ENCODE results near the gene MAPRE2.

Gene MAPRE2

DNA sequence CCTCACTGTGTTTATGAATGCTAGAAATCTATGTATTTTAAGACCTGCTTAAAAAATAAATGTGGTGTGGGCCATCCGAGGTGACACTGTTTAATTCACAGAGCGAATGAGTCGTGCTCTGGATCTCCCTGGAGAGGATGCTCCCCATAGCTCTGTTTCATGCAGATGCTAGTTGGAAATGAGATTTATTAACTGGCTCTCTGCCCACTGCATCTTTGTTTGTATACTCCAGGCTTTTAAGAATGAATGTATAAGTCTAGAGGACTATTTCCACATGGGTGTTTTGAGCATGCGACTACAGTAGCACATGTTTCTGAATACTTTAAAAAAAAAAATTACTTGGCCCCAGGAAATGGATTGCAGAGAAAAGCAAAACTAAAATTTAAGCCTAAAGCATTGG lies 3.9 kb downstream of the MAPRE2 start:
- no peak for DNase-seq (ENCODE audit: low read depth)
- TF ChIP-seq, protein P1, sequence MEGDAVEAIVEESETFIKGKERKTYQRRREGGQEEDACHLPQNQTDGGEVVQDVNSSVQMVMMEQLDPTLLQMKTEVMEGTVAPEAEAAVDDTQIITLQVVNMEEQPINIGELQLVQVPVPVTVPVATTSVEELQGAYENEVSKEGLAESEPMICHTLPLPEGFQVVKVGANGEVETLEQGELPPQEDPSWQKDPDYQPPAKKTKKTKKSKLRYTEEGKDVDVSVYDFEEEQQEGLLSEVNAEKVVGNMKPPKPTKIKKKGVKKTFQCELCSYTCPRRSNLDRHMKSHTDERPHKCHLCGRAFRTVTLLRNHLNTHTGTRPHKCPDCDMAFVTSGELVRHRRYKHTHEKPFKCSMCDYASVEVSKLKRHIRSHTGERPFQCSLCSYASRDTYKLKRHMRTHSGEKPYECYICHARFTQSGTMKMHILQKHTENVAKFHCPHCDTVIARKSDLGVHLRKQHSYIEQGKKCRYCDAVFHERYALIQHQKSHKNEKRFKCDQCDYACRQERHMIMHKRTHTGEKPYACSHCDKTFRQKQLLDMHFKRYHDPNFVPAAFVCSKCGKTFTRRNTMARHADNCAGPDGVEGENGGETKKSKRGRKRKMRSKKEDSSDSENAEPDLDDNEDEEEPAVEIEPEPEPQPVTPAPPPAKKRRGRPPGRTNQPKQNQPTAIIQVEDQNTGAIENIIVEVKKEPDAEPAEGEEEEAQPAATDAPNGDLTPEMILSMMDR (conservative IDR thresholded peaks at IDR 0.05; ENCODE audit: low read depth, low read length), result no peak
- no peak overlapping the region for H3K4me3 ChIP-seq (ENCODE audit: low read length)

DNA sequence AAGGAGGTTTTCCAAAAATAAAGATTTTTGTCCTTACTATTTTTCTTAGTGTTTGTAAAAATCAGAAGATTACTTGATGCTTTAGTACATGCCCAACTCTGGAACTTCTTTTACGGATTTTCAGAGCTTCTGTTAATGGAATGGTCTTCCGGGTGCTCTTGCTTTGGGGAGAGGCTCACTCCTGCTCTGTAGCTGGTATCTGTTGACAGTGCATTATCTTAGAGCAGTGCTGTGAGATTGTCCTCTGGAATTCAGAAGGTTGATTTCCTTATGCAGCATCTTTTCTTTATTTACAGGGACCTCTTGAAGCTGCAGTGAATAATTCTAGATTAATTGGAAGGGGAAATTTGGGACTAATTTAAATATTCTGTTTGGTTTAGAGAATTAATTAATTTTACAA lies 4.6 kb downstream of the MAPRE2 start:
- DNase-seq (ENCODE audit: low read depth), result no peak
- TF ChIP-seq, protein P1 (conservative IDR thresholded peaks at IDR 0.05; ENCODE audit: low read depth, low read length), result no peak
- H3K4me3 ChIP-seq (ENCODE audit: low read length), result no peak overlapping the region

DNA sequence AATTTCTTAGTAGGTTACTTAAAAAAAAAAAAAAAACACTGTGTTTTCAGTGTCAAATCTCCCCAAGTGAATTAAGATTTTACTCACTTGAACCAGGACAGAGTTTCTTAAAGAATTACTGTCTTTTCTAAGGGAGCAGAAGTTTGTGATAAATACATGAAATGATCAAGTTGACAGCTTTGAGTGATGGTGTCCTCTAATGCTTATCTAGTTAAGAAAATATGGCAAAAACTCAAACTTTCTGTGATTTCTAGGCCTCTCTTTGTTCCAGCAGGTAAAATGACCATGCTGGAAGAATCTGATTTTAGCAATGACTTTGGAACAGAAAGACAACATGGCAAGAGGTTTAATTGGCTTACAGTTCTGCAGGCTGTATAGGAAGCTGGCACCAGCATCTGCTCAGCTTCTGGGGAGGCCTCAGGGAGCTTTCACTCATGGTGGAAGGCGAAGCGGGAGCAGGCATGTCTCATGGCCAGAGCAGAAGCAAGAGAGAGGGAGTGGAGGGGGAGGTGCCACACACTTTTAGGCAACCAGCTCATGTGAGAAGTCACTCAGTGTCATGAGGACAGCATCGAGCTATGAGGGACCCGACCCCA lies 6.6 kb downstream of the MAPRE2 start:
- no peak overlapping the region for H3K4me3 ChIP-seq (ENCODE audit: low read length)
- TF ChIP-seq, protein P1 (conservative IDR thresholded peaks at IDR 0.05; ENCODE audit: low read depth, low read length), result no peak
- DNase-seq (ENCODE audit: low read depth), result no peak

DNA sequence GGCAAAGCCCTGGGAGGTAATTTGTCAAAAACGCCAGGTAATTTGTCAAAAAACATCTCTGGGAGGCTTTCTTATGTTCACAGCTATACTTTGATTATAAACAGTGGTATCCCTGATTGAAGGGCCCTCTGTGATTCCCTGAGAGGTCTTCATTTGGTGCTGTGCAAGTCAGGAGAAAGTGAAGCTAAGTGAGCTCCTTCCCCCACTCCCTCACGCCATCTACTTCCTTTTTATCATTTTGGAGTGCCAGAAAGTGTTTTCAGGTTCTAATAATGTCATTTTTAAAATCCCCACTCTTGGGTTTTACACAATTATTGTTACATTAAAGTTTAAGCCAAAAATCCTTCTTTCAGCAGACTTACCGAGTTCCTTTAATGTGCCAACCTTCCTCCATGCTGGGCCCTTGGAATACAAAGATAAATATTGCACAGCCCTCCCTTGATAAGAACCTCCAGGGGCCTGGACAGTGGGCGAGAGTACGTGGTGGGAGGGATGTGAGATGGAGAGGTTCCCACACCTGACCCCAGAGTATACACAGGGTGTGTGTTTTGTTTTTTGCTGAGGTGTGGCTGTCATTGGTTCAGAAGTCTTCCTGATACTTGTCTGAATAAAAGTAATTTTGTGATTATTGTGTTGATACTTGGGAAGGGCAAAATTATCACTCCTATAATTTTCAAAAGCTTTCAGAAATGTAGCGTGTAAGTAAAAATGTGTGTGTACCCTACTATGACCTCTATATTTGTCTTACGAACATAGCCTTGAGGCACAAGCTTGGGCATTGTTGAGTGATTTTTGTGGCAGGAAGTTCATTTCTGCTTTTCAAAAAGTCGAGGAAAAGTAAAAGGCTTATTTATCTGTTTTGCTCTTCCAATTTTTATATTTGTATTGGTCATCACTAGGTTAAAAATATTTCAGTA lies 8.2 kb downstream of the MAPRE2 start:
- no peak for DNase-seq (ENCODE audit: low read depth)
- TF ChIP-seq, protein P1 (conservative IDR thresholded peaks at IDR 0.05; ENCODE audit: low read depth, low read length), result no peak
- H3K4me3 ChIP-seq (ENCODE audit: low read length), result no peak overlapping the region

DNA sequence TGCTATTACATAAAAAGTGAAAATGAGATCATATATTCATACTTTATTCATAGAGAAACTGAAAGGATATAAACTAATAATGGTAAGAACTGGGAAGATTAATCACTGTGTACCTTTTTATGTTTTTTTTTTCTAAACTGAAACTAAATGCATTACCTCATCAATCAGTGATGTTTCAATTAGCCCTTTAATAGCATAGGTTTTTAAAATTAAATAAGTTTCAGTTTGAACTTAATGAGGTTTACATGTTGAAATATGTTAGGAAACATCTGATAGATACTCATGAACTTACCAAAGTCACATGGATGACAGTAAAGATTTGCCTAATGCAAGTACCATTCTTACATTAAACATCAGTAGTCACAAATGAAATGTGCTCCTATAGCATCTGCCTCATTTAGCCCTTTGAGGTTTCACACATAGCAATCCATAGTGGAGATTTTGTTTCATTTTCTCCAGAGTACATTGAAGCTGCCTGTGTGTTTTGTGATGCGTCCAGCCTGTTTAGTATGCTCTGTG lies 8.9 kb downstream of the MAPRE2 start:
- H3K4me3 ChIP-seq (ENCODE audit: low read length), result no peak overlapping the region
- DNase-seq (ENCODE audit: low read depth), result no peak
- TF ChIP-seq, protein P1 (conservative IDR thresholded peaks at IDR 0.05; ENCODE audit: low read depth, low read length), result no peak

DNA sequence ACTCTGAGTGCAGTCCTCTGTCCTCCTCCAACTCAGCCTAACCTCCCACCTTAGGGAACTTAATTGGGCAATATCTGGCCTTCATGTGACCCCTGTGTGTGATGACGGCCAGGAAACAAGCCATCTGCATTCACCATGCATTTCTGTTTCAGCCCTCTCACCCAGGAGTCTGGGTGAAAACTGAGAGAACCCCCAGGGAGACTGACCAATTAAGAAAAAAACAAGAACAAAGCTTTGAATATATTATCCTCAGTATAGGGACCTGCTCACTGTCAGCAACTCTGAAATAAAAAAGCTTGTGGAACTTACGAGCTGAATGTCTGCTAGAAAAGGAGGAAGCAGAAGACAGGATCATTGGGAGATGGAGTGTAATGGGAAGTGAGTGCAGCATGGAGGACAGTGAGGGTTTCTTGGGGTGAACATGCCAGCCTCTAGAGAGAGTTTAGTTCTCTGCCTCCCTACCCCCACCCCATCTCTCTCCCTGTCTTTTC lies 9.5 kb downstream of the MAPRE2 start:
- H3K4me3 ChIP-seq (ENCODE audit: low read length), result no peak overlapping the region
- TF ChIP-seq, protein P1 (conservative IDR thresholded peaks at IDR 0.05; ENCODE audit: low read depth, low read length), result no peak
- DNase-seq (ENCODE audit: low read depth), result no peak

Data from retinal pigment epithelial cell (primary cell).